ENCODE results near the gene SH3BP2. TPM values are rescaled to one million over a fixed set of nuclear protein-coding genes. Genes with fewer than 3 reads are reported as not detected.

Gene SH3BP2
- total RNA-seq, result 25.6 TPM
- long read RNA-seq, transcript SH3BP2-204 (13 exons, 2,265 nt), result major isoform, 6 of 32 reads
- long read RNA-seq, partial matches to known transcripts, result 15 of 32 reads
- long read RNA-seq, other reads (novel, unspliced or antisense), result 11 of 32 reads

- intact Hi-C loops (cut with micrococcal nuclease), result no loop called here
- ATAC-seq, result peak; percentile 72
Measured at GRCh38 chr4:2792711-2793585, at the start of gene SH3BP2. Gene SH3BP2, plus strand, starts transcription at chr4:2793085. Its CDS starts 27,533 bp downstream, at chr4:2820618.

GRCh38 chr4:2743518-2744445, 49.1 kb upstream of the SH3BP2 start:
- intact Hi-C loops (cut with micrococcal nuclease), result no loop called here
- no peak for DNase-seq
- ATAC-seq, result no peak

More at GRCh38 chr4:2792711-2793585, at the start of gene SH3BP2:
- peak; percentile 95 for DNase-seq

- intact Hi-C loops (cut with micrococcal nuclease), result no loop called here
- DNase-seq (no peak), ATAC-seq (no peak)
Measured at GRCh38 chr4:2744576-2745270, 48.2 kb upstream of the SH3BP2 start.

- ATAC-seq (no peak), DNase-seq (no peak)
- intact Hi-C loops (cut with micrococcal nuclease), result no loop called here
Measured at GRCh38 chr4:2745516-2745915, 47.4 kb upstream of the SH3BP2 start.

- intact Hi-C loops (cut with micrococcal nuclease), result no loop called here
- peak; percentile 57 for ATAC-seq
- DNase-seq, result peak; percentile 63
Measured at GRCh38 chr4:2745981-2746806, 46.7 kb upstream of the SH3BP2 start.

GRCh38 chr4:2746891-2747695, 45.8 kb upstream of the SH3BP2 start:
- intact Hi-C loops (cut with micrococcal nuclease), result no loop called here
- ATAC-seq (no peak), DNase-seq (no peak)

GRCh38 chr4:2750719-2751605, 41.9 kb upstream of the SH3BP2 start:
- DNase-seq, result no peak
- ATAC-seq, result peak; percentile 29
- intact Hi-C loops (cut with micrococcal nuclease), result no loop called here

- no peak for DNase-seq
- intact Hi-C loops (cut with micrococcal nuclease), result no loop called here
Measured at GRCh38 chr4:2753436-2753835, 39.4 kb upstream of the SH3BP2 start.

GRCh38 chr4:2754848-2755819, 37.8 kb upstream of the SH3BP2 start:
- peak; percentile 3 for ATAC-seq
- DNase-seq, result no peak
- intact Hi-C loops (cut with micrococcal nuclease), result no loop called here

More at GRCh38 chr4:2753436-2753835, 39.4 kb upstream of the SH3BP2 start:
- no peak for ATAC-seq

GRCh38 chr4:2755821-2756690, 36.8 kb upstream of the SH3BP2 start, which contains the start of gene TNIP2:
Gene TNIP2, minus strand, starts transcription at chr4:2756336. Its CDS starts 47 bp downstream, at chr4:2756289.
- DNase-seq (peak; percentile 93), ATAC-seq (peak; percentile 87)
- intact Hi-C loops (cut with micrococcal nuclease), result no loop called here

- ATAC-seq, result no peak
- intact Hi-C loops (cut with micrococcal nuclease), result no loop called here
- DNase-seq, result no peak
Measured at GRCh38 chr4:2756691-2757350, 36.1 kb upstream of the SH3BP2 start.

- ATAC-seq (no peak), DNase-seq (no peak)
- intact Hi-C loops (cut with micrococcal nuclease), result no loop called here
Measured at GRCh38 chr4:2757426-2757825, 35.5 kb upstream of the SH3BP2 start.

GRCh38 chr4:2761035-2761923, 31.6 kb upstream of the SH3BP2 start:
- no peak for DNase-seq
- intact Hi-C loops (cut with micrococcal nuclease), result loop anchor here (10.0 kb wide), 1 partner anchor 54 kb away; no protein-coding TSS in a partner anchor
- no peak for ATAC-seq
